Nephron progenitor cell (in vitro differentiated cells): ENCODE results near the gene EDN2.

Experiments used
- DNase-seq: peaks from one replicate; pipeline ENCODE4 v3.0.0; 2021
- H3K27ac Mint-ChIP-seq: 2 replicates; pipeline ENCODE4 v1.8.0; 2021; ENCODE audit warnings: mild to moderate bottlenecking, moderate library complexity, mixed read lengths
- H3K27me3 Mint-ChIP-seq: 2 replicates; pipeline ENCODE4 v1.8.0; 2021; ENCODE audit warnings: mild to moderate bottlenecking, low read depth, mixed read lengths; ENCODE audit not compliant: poor library complexity
- H3K36me3 Mint-ChIP-seq: 2 replicates; pipeline ENCODE4 v1.8.0; 2021; ENCODE audit warnings: low read depth, mixed read lengths
- H3K4me1 Mint-ChIP-seq: 2 replicates; pipeline ENCODE4 v1.8.0; 2021; ENCODE audit warnings: mixed read lengths
- H3K4me3 Mint-ChIP-seq: 2 replicates; pipeline ENCODE4 v1.8.0; 2021; ENCODE audit warnings: mild to moderate bottlenecking, moderate library complexity, mixed read lengths
- H3K9me3 Mint-ChIP-seq: 2 replicates; pipeline ENCODE4 v1.8.0; 2021; ENCODE audit warnings: mild to moderate bottlenecking, moderate library complexity, mixed read lengths
- CTCF ChIP-seq: fragments of 200-600 bp; sonication (generic); IDR thresholded peaks from 2 replicates; pipeline ENCODE4 v1.5.0; 2021; ENCODE audit warnings: antibody characterized with exemption

EDN2 gene

GRCh38 chr1:41484402-41485241, at the start of gene EDN2:
Gene EDN2 (minus strand): TSS chr1:41484683. CDS start chr1:41484601, 82 bp downstream.
- no peak for DNase-seq
- peaks cover 58% of the 10 kb centered on the region for H3K4me1 Mint-ChIP-seq
- no peak within 1 kb of the TSS for H3K4me3 Mint-ChIP-seq
- peaks cover 10% of the 10 kb centered on the region for H3K27me3 Mint-ChIP-seq
- no peak within 1 kb of the TSS for H3K27ac Mint-ChIP-seq
- H3K9me3 Mint-ChIP-seq: no peaks in the 10 kb centered on the region
- H3K36me3 Mint-ChIP-seq: no peaks in the 10 kb centered on the region
- TF ChIP-seq CTCF: peak; percentile 20

- Mint-ChIP-seq H3K9me3 (peaks cover 9% of the 10 kb centered on the region), H3K36me3 (no peaks in the 10 kb centered on the region), H3K4me1 (peaks cover 40% of the 10 kb centered on the region), H3K27me3 (peaks cover 32% of the 10 kb centered on the region), H3K27ac (no peak overlapping the region), H3K4me3 (no peak overlapping the region)
- no peak for DNase-seq
- TF ChIP-seq CTCF: no peak
These were observed 49.2 kb upstream of the EDN2 start for GRCh38 chr1:41533731-41534080.

- DNase-seq: no peak
- Mint-ChIP-seq H3K4me1 (peaks cover 34% of the 10 kb centered on the region), H3K27ac (no peak overlapping the region), H3K9me3 (peaks cover 9% of the 10 kb centered on the region), H3K36me3 (no peaks in the 10 kb centered on the region), H3K4me3 (no peak overlapping the region), H3K27me3 (peaks cover 32% of the 10 kb centered on the region)
- TF ChIP-seq CTCF: no peak
These were observed 48.7 kb upstream of the EDN2 start for GRCh38 chr1:41533016-41533730.

- no peak for DNase-seq
- Mint-ChIP-seq H3K4me1 (peaks cover 26% of the 10 kb centered on the region), H3K4me3 (no peak overlapping the region), H3K27me3 (peaks cover 32% of the 10 kb centered on the region), H3K27ac (no peak overlapping the region), H3K9me3 (peaks cover 9% of the 10 kb centered on the region), H3K36me3 (no peaks in the 10 kb centered on the region)
- no peak for TF ChIP-seq CTCF
These were observed 47.9 kb upstream of the EDN2 start for GRCh38 chr1:41532206-41532975.

- Mint-ChIP-seq H3K27ac (no peak overlapping the region), H3K9me3 (peaks cover 9% of the 10 kb centered on the region), H3K4me3 (no peak overlapping the region), H3K36me3 (no peaks in the 10 kb centered on the region), H3K27me3 (peaks cover 32% of the 10 kb centered on the region), H3K4me1 (peaks cover 7% of the 10 kb centered on the region)
- TF ChIP-seq CTCF: no peak
- no peak for DNase-seq
These were observed 45.9 kb upstream of the EDN2 start for GRCh38 chr1:41530411-41530810.
